GM18868 (cell line): ENCODE measurements around the gene MERTK.
"Not testable (repeated sequence)": the region's sequence is repeated elsewhere in the genome, so short reads cannot be mapped to it uniquely, and the experiment has no call there.

ENCODE experiments used
- ATAC-seq: cut with Tn5 transposase; IDR thresholded peaks from one replicate; pipeline ENCODE4 v1.9.1; 2021; ENCODE audit warnings: mild to moderate bottlenecking, moderate library complexity; ENCODE audit not compliant: unreplicated experiment

MERTK gene

GRCh38 chr2:112065966-112066365 is 167.6 kb downstream of the MERTK start:
- ATAC-seq: no peak

GRCh38 chr2:112069794-112070193 is 171.4 kb downstream of the MERTK start:
- ATAC-seq: not testable (repeated sequence)

DNA sequence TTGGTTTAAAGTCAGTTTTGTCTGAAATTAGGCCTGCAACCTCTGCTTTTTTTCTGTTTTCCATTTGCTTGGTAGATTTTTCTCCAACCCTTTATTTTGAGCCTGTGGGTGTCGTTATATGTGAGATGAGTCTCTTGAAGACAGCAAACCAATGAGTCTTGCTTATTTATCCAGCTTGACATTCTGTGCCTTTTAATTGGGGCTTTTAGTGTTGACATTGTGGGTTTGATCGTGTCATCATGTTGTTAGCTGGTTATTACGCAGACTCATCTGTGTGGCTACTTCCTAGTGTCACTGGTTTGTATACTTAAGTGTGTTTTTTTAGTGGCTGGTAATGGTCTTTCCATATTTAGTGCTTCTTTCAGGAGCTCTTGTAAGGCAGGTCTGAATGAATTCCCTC is 175.5 kb downstream of the MERTK start:
- ATAC-seq: no peak

GRCh38 chr2:112074506-112074905 is 176.1 kb downstream of the MERTK start:
- ATAC-seq: no peak

- ATAC-seq: peak; percentile 73
Observed at GRCh38 chr2:112075490-112076260, 177.3 kb downstream of the MERTK start.

GRCh38 chr2:112077814-112078213 is 179.4 kb downstream of the MERTK start:
- no peak for ATAC-seq
